ENCODE measurements around the gene CDH26. TPM values are rescaled to one million over a fixed set of nuclear protein-coding genes. Genes with fewer than 3 reads are reported as not detected.

Gene CDH26
- polyA plus RNA-seq, 1 donor (not counting 4 experiments of a cell fraction or from before 2014, with no cell fraction given), result 1.1 TPM

DNA sequence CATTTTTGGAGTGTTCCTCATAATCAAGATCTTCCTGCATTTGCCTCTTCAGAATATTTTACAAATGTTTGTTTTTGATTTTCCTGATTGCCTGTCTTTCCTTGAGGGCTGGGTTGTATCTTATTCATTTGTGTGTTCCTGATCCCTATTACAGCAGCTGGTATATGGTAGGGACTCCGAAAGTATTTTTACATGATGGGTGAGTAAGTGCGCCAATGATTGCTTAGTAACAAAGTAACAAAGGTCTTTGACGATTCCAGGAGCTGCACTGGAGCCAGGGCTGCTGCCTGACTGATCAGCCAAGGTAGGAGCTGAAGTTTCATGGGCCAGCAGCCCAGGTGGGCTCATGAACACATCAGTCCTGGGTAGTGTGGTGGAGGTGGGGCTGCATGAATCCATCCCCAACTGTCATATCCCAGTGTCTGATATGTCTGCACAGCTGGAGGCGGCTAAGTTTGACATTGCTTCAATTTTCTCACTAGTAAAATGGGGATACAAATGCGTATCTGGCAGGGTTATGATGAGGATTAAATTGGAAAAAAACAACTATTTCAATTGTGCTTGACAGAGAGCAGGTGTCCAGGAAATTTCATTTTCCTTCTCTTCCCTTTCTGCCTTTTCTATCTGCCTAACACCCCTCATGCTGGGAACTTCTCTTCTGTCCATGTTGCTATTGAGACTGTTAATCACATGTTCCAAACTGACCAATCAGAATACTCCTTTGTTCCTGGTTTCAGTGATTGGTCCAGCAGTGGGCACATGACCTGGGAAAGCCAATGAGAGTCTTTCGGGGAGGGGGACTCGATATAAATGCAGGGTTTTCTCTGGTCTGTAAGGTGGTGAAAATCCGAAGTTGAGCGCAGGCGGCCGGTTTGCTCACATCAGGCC, 90.7 kb downstream of the CDH26 start:
- Histone ChIP-seq H3K27ac (ENCODE audit: control insufficient read depth, insufficient read depth, low read length) (peak overlapping the region; percentile 32), H3K9me1 (ENCODE audit: control insufficient read depth, extremely low read depth, insufficient read depth, low read length) (no peaks in the 10 kb centered on the region), H3K36me3 (ENCODE audit: control insufficient read depth in 2 of 2, extremely low read depth in 1 of 2, insufficient read depth in 2 of 2, low read length in 2 of 2) (no peaks in the 10 kb centered on the region), H3K4me2 (ENCODE audit: control insufficient read depth, extremely low read depth, insufficient read depth, low read depth, low read length) (peak overlapping the region; percentile 43), H2AFZ (ENCODE audit: control insufficient read depth, low read length) (no peak overlapping the region), H3K4me1 (ENCODE audit: control insufficient read depth, extremely low read depth, insufficient read depth, low read length) (peaks cover 16% of the 10 kb centered on the region), H3K9ac (ENCODE audit: control insufficient read depth, extremely low read depth, insufficient read depth, low read length) (no peak overlapping the region), H3K79me2 (ENCODE audit: control insufficient read depth, insufficient read depth, low read length) (no peaks in the 10 kb centered on the region), H4K20me1 (ENCODE audit: control insufficient read depth, extremely low read depth, insufficient read depth, low read length) (no peaks in the 10 kb centered on the region), H3K4me3 (ENCODE audit: control insufficient read depth in 2 of 3, extremely low read depth in 1 of 3, insufficient read depth in 2 of 3, low read depth in 1 of 3, low read length in 3 of 3) (no peak overlapping the region), H3K27me3 (ENCODE audit: control insufficient read depth, extremely low read depth, insufficient read depth, low read length) (no peaks in the 10 kb centered on the region), H3K9me3 (ENCODE audit: control insufficient read depth, low read depth, low read length) (no peaks in the 10 kb centered on the region)
- no peak for TF ChIP-seq EZH2 (IDR thresholded peaks at IDR 0.05; ENCODE audit: low read length)
- TF ChIP-seq, protein P1, sequence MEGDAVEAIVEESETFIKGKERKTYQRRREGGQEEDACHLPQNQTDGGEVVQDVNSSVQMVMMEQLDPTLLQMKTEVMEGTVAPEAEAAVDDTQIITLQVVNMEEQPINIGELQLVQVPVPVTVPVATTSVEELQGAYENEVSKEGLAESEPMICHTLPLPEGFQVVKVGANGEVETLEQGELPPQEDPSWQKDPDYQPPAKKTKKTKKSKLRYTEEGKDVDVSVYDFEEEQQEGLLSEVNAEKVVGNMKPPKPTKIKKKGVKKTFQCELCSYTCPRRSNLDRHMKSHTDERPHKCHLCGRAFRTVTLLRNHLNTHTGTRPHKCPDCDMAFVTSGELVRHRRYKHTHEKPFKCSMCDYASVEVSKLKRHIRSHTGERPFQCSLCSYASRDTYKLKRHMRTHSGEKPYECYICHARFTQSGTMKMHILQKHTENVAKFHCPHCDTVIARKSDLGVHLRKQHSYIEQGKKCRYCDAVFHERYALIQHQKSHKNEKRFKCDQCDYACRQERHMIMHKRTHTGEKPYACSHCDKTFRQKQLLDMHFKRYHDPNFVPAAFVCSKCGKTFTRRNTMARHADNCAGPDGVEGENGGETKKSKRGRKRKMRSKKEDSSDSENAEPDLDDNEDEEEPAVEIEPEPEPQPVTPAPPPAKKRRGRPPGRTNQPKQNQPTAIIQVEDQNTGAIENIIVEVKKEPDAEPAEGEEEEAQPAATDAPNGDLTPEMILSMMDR (optimal IDR thresholded peaks at IDR 0.05 in 1 of 3, IDR thresholded peaks at IDR 0.05 in 1 of 3, conservative IDR thresholded peaks at IDR 0.05 in 1 of 3; ENCODE audit: extremely low read depth in 1 of 3, insufficient read depth in 2 of 3, low read length in 3 of 3), result no peak
- dilution Hi-C loops (cut with MboI; ENCODE audit: extremely low pct_ligation_motif_present, low sequenced_read_pairs), result no loop called here
- no peak for DNase-seq (ENCODE audit: low read depth, low spot score)
- FAIRE-seq, result peak; percentile 58

DNA sequence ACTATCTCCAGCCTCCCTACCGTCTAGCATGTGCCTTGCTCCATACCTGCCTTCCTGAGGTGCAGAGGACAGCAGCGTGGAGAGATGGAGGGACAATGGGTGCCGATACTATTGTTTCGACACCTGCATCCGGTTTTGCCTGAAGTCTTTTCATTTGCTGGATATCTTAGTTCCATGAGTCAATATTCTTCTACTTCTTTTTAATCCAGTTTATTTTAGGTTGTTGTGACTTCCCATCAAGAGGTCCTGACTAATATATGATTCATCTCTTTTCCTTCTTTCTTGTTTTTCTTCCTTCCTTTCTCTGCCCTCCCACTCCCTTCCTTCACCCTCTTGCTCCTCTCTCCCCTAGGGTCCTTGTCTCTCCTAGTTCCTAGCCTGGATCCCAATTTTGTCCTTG, 91.4 kb downstream of the CDH26 start:
- no peaks in the 10 kb centered on the region for H3K79me2 ChIP-seq (ENCODE audit: control insufficient read depth, insufficient read depth, low read length)
- H3K9me3 ChIP-seq (ENCODE audit: control insufficient read depth, low read depth, low read length), result no peaks in the 10 kb centered on the region
- DNase-seq (ENCODE audit: low read depth, low spot score), result peak; percentile 23
- peak; percentile 86 for FAIRE-seq
- dilution Hi-C loops (cut with MboI; ENCODE audit: extremely low pct_ligation_motif_present, low sequenced_read_pairs), result no loop called here
- H3K9me1 ChIP-seq (ENCODE audit: control insufficient read depth, extremely low read depth, insufficient read depth, low read length), result no peaks in the 10 kb centered on the region
- no peaks in the 10 kb centered on the region for H3K27me3 ChIP-seq (ENCODE audit: control insufficient read depth, extremely low read depth, insufficient read depth, low read length)
- peak overlapping the region; percentile 44 for H3K27ac ChIP-seq (ENCODE audit: control insufficient read depth, insufficient read depth, low read length)
- no peak overlapping the region for H3K9ac ChIP-seq (ENCODE audit: control insufficient read depth, extremely low read depth, insufficient read depth, low read length)
- no peak for TF ChIP-seq EZH2 (IDR thresholded peaks at IDR 0.05; ENCODE audit: low read length)
- H3K4me2 ChIP-seq (ENCODE audit: control insufficient read depth, extremely low read depth, insufficient read depth, low read depth, low read length), result peak overlapping the region; percentile 43
- peaks cover 16% of the 10 kb centered on the region for H3K4me1 ChIP-seq (ENCODE audit: control insufficient read depth, extremely low read depth, insufficient read depth, low read length)
- no peaks in the 10 kb centered on the region for H4K20me1 ChIP-seq (ENCODE audit: control insufficient read depth, extremely low read depth, insufficient read depth, low read length)
- no peaks in the 10 kb centered on the region for H3K36me3 ChIP-seq (ENCODE audit: control insufficient read depth in 2 of 2, extremely low read depth in 1 of 2, insufficient read depth in 2 of 2, low read length in 2 of 2)
- H2AFZ ChIP-seq (ENCODE audit: control insufficient read depth, low read length), result peak overlapping the region; percentile 51
- no peak overlapping the region for H3K4me3 ChIP-seq (ENCODE audit: control insufficient read depth in 2 of 3, extremely low read depth in 1 of 3, insufficient read depth in 2 of 3, low read depth in 1 of 3, low read length in 3 of 3)

All from keratinocyte (primary cell).